ENCODE results near the gene TCF7.

TCF7 gene

DNA sequence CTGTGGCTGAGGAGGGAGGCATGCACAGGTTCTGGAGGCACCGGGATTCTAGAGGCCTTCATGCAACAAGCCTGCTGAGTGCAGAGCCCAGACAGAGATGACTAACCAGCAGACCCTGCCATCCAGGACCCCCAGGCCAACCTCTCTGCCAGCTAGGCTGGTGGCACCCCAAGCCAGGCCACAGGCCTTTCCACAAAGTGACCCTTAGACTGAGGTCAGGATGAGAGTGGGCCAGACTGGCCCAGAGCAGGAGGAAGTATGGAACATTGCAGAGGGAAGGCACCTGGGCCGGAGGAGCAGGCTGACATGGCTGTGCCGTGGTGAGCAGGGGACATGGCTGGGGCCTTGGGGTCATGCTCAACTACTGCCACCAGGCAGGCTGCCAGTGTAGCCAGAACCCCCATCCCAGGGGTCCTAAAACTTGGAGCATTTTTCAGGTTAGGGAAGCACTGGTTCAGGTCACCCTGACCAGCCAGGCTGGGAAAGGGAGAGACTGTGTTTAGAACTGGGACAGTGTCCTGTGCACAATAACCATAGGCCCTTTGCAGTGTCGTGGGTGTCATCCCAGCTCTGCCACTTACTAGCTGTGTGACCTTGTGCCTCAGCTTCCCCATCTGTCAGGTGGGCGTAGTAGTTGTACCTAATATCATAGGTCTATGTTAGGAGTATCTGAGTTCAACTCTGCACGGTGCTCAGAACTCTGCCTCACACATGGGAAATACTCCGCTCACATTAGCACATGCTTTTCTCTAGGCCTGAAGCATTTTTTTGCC lies 17.3 kb downstream of the TCF7 start:
- no peak for DNase-seq

DNA sequence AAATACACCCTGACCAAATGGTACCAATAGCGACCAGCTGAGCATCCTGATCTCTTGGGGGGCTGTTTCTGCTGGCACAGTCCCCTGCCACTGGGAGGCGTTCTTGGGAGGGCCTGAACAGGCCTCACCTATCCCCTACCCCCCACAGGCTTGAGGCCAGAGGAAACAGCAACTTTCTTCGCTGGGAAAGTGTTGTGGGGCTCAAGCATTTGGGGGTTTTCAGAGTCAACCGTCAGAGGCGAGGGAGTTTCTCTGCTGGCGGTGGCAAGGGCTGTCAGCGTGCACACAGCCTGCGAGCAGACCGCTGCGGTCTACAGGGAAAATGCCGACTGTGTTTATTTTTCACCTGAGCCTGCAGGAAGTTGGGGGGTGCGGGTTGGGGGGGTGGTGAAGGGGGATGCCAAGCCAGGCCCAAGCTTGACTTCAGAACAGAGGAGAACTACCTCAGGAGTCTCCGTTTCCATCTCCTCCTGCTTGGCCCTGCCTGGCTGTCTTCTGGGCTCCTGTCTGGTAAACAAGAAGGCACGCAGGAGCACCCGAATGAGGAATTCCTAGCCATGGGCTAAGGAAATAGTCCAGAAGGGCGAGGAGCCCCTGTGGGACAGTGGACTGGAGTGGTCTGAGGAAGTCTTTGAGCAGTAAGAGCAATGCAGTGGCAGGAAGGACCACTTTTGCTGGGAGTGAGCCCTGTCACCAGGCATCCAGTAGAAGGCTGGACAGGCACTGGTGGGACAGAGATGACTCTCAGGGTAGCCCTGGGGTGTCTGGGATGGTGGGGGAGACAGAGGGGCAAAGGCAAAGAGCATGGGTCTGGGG lies 18.1 kb downstream of the TCF7 start:
- DNase-seq: no peak

DNA sequence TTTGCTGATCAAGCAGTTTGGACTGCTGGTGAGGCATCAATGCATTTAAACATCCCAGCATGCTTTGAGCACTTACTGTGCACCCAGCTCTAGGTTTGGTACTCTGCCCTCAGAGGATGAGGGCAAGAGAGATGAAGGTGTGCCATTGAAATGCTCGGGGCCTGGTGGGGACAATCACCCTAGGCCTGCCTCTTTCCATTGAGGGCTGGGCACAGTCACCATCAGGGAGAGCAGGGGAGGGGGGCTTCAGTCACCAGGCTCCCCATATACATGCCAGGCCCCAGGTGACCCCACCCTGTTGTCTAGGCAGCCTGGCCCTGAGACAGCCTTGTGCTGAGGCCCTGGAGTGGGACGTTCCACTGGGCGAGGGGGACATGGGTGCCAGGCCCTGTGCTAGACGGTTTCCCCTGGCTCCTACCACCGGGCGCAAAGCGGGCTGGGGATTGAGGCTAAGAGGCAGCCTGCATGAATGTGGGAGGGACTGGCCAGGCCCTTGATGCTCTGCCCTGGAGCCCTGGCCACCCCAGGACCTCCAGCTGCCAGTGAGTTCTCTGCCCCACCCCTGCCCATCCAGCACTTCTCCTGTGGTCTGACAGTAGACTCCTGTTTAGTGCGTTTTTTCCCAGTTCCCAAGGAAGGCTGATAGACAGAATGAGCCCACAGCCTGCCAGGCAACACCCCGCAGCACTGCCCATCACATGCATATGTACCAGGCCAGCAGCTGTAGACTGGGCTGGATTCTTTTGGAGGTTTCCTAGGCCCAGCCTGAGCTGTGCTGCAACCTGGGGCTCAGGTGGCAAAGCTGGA lies 18.9 kb downstream of the TCF7 start:
- DNase-seq: no peak

DNA sequence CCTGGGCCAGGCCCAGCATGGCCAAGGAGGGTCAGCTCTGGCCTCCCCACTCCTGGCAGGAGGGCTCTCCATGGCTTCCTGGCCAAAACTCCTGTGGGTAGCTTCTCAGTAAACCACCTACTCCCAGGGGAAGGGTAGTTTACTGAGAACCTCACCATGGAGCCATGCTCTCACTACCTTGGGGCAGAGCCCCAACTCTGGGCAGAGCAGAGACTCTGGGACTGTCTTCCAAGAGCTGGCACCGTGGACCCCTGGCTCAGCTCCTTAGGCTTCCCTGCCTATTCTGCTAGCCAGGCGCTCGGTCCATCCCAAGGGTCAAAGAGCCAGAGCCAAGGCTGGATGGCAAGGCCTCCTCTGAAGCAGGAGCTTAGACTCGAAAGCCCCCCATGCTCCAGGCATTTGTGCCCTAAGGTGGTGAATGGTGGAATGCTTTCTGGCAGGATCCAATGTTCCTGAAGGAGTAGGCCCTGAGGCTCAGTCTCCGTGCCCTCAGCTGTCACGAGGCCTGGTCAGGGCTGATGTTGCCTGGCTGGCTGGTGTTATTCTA lies 19.6 kb downstream of the TCF7 start:
- DNase-seq: no peak

DNA sequence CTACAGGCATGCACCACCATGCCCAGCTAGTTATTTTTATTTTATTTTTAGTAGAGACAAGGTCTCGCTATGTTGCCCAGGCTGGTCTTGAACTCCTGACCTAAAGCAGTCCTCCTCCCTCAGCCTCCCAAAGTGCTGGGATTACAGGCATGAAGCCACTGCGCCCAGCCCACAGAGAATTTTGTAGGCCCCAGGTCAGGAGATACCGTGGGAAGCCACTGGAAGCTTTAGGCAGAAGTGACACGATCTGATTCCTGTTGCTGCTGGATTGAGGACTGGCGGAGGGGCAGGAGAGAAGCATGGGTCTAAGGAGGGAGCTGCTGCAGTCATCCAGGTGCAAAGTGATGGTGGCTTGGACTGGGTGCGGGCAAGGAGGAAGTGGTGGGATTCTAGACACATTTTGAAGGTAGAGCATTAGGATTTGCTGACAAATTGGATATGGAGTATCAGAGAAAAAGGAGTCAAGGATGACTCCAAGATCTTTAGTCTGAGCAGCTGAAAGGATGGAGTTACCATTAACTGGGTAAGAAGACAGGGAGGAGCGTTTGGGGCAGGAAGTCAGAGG lies 20.7 kb downstream of the TCF7 start:
- DNase-seq: no peak

DNA sequence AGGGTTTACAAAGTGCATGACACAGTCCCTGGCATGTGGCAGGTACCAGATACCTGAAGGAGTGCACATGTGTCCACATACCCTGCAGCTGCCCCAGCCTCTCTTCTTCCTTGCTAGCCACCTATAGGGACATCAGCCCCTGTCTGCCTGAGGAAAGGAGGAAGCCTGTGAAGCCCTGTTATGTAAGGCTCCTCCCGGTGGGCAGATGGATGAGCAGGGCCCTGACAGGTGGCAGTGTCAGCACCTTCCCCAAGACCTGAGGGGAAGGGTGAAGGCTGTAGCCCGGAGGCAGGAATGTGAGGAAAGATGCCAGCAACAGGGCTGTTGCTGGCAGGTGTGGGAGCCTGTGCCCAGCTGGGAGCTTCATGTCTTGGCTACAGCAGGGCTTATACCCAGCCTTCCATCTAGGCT lies 21.7 kb downstream of the TCF7 start:
- DNase-seq: no peak

DNA sequence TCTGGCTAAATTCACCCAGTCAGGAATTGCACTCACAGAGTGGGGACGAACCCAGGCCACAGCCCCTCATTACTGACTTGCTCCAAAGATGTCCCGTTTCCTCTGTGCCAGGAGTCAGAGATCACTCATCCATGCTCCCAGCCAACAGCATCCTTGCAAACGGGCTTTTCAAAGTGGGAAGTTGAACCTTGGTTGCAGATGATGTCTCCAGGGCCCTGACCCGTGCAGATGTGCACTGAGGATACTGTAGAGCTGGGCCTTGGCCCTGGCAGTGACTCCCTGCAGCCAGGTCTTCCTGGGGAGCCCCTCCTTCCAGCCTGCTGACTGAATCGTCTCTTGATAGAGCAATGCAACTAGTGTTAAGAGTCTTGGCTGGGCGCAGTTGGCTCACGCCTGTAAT lies 22.3 kb downstream of the TCF7 start:
- DNase-seq: no peak

DNA sequence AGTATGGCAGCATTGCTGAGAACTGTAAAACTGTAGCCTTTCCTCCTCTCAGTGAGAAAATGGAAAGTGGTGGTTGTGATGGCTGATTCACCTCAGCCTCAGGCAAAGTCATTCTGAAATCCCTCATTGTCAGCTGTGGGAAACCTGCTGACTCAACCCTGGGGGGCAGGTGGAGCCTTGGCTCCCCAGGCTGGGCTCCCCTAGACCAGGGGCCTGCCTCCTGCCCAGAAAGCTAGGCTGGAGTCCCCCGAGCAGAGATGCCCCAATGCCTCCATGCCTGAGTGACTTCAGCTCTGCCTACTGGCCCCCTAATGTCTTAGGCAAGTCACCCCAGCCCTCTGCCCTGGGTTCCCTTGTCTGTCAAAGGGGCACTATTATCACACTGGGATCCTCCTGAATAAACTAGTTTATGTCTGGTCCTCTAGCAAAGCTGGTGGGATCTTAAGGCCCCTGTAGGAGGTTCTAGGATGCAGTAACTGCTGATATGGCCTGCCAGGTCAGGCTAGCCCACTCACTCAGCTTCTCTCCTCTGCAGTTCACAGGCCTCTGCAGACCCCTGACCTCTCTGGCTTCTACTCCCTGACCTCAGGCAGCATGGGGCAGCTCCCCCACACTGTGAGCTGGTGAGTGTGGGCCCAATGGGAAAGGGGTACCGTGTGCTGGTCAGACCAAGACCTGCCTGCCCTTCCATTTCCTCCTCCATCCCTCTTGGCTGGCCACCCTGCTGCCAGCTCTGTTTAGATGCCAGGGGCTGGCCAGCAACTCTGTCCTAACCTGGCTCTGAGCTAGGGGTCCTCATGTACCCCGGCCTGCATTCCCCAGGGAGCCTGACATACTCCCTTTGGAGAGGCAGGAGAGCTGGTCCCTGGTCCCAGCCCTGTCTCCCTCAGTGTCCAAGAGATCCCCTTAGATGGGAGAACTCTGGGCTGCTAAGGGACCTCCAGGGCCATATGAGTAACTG lies 24.2 kb downstream of the TCF7 start:
- no peak for DNase-seq

DNA sequence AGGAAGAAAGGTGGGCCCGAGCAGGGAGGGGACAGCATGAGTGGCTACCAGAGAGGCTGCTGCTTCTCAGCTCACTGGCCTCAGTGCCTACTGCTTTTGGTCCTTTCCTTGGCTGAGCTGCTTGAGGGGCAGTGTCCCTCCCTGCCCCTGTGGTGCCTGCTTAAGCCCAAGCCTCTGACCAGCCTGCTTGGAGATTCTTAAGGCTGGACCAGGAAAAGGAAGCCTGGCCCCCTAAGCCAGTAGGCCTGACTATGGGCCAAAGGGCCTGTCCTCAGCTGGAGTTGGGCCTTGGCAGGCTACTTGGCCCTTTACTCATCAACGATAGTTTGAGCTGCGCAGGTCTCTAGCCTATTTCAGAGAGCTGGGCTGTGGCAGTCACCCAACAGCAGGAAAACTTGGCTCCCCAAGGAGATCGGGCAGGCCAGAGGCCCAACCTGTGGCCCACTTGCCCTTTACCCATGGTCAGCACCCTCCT lies 24.9 kb downstream of the TCF7 start:
- no peak for DNase-seq

DNA sequence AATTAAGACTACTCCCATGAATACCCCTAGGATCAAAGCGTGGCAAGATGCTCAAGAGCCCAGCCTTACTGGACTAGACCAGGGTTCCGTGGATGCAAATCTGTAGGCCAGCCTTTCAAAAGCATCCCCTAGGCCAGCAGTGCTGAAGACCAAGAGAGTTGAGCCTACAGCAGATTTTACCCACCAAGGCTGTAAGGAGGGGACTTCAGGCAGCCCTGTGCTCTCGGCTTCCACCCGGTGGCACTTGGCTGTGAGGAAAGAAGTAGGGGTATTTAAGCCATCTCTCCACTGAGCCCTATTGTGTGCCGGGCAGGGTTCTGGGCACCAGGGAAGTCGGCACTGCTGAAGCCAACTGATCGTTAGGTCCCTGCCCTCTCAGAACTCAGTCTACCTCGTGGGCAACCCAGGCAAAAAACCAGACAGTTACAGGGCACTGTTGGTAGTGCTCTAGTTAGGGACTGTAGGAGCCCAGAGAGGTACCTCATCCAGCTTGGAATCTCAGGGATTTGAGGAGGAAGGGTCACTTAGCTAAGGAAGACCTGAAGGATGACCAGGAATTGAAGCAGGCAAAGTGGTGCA lies 25.5 kb downstream of the TCF7 start:
- no peak for DNase-seq

DNA sequence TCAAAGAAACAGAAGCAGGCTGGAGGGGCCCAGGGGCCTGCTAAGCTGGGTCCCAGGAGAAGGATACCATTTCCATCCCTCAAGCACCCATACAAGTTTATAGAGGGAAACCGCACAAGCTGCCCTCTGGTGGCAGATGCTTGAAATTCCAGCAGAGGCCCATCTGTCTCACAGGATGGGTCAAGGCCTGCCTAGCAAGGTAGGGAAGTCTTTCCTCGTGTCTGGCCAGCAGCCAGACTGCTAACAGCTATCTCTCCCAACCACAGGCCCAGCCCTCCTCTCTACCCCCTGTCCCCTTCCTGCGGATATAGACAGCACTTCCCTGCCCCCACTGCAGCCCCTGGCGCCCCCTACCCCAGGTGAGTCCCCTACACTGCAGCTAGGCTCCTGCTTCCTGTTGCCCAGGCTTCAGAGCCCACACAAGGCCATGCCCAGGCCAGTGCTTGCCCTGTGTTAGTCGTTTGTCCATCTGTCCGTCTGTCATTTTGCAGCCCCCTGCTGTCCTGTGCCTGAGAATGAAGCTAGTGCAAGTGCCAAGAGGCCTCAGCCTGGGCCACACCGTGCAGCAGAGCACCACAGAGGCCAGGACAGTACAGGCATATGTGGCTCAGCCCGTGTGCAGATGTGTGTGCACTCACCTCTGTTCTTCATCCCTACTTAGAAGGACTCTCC lies 26.2 kb downstream of the TCF7 start:
- DNase-seq: no peak

DNA sequence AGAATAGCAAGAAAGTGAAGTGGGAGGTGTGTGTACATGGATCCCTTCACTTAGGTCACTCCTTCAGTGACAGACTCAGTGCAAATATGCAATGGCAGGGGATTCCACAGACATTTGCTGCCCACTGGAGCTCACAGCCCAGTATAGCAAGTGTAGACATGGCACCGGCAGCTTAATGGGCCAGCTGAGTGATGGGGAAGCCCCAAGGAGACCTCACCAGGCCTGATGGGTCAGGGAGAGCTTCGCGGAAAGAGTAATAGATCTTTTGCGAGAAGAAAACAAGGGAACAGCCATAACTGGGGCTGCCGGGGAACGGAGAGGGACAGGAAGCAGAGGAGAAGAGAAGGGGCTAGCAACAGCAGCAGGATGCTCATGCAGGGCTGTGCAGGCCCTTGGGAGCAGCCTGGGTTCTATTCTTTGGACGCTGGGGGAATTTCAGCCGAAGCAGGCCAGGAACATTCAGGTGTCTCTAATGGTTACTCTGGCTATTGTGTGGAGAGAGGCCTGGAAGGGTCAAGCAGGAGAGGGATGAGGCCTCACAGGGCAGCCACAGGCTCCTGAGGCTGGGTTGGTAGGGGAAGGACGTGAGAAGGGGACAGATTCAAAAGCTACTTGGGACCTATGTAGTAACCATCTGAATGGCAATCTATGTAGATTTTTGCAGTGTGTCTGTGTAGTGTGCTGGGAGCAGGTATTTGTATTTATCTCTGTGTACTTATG lies 27.0 kb downstream of the TCF7 start:
- no peak for DNase-seq

DNA sequence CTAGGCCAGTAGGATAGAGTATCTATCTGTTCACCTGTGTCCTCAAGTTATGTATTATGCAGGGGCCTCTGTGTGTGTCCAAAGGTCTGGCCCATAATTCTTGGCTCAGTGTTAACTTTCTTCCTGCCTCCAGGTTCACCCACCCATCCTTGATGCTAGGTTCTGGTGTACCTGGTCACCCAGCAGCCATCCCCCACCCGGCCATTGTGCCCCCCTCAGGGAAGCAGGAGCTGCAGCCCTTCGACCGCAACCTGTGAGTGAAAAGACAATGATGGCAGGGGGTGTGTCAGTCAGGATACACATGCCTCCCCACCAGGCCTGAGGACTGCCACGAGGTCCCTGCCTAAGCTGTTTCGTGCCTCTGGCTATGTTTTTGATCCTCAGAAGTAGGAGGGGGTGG lies 27.6 kb downstream of the TCF7 start:
- DNase-seq: no peak

DNA sequence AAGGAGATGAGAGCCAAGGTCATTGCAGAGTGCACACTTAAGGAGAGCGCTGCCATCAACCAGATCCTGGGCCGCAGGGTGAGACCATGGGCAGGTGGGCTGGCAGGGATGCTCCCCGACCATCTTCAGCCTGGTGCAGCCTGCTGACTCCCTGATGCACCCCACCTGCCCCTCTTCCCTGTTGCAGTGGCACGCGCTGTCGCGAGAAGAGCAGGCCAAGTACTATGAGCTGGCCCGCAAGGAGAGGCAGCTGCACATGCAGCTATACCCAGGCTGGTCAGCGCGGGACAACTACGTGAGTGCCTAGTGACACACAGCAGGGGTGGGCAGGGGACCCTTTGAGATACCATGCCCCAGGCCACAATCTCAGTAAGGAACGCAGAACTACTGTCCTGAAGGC lies 28.3 kb downstream of the TCF7 start:
- DNase-seq: no peak

DNA sequence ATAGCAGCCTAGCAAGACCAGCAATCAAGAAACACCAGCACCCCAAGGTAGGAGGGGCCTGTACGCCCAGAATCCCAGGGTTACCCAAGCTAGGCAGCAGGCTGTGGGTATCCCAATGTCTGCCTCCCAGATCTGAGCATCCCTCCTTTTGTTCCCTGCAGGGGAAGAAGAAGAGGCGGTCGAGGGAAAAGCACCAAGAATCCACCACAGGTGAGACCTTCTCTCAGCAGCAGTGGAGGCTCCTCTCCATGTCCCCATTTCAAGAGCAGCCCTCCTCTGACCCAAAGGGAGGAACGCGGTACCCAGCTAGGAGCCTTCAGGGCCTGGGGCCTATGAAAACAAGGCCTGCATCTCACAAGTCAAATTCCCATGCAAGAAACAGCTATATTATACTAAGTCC lies 28.9 kb downstream of the TCF7 start:
- DNase-seq: no peak

DNA sequence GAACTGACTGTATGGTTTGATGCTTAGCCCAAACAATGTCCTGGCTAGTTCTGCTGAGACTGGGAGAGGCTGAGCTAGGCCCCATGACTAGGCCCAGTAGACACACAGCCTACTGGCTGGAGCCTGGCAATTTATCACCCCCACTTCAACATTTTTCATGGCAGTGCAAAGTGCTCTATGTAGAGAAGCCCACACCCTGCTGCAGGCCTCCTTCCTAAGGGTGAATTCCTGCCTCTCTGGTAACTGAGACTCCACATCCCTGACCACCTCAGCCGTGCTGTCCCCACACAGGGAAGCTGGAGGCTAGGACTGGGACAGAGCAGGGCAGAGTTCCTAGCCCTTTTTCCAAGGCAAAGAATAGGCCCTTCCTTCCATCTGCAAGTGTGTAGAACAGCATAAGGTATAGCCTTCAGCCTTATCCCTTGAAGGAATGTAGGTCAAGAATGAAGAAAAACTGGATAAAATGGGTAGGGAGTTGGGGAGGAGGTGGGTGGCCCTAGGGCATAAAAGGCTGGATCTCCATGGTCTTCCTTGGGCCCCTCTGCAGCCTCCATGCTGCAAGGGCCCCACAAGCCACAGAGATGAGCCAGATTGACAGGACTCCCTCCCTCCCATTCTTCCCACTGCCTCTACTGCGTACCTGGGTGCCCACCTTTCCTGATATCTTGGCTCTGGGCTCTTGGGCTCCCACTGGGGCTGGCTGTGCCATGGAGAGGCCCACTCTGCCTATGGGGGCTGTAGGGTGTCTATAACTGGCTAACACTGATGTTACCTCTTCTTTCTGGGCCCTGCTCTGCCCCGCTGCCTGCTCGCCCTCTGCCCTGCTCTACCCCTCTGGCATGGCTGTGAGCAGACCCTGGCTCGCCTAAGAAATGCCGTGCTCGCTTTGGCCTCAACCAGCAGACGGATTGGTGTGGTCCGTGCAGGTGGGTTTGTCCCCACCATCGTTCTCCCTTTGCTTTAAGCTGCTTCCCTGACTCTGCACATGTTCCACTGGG lies 29.8 kb downstream of the TCF7 start:
- no peak for DNase-seq

DNA sequence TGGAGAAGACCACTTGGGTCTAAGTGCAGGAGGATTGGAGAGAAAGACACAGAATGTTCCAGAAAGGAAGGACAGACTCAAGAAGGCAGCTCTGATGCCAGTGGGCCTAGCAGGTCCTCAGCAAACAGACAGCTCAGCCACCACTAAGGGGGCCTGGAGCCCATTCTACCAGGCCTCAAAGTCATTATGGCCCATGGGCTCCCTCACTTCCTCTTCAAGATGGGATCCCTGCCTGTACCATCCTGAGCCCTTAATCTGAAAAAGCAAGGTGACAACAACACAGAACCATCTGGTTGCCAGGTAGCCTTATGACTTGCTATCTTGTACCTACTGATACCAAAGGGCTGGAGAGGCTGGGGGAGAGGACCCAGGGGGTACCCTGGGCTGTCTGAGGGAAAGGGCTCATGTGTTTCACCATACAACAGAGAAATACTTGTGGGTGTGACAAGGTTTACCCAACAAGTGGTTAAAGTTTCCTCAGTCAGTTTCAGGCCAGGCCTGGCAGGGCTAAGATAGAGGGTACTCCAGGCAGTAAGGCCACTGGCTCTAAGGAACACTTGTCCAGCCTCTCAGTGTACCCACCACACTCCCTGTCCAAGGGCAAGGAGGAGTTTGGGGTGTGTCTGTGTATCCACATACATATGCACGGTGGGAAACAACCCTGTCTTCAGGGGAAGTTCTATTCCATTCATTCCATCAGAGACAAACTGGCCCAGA lies 30.7 kb downstream of the TCF7 start:
- DNase-seq: no peak

All from NCI-H2107 (cell line).